Measurements from ENCODE around the gene VASH1. TPM values are rescaled to one million over a fixed set of nuclear protein-coding genes. Genes with fewer than 3 reads are reported as not detected.

The VASH1 gene
- total RNA-seq, 1 experiment from 2014 or later = 5.2 TPM

GRCh38 chr14:76782115-76782884 is 21.0 kb downstream of the VASH1 start:
- ATAC-seq (no peak), DNase-seq (ENCODE audit: low read depth, low spot score) (no peak)
- Histone ChIP-seq H3K4me3 (ENCODE audit: low read depth in 2 of 2, low read length in 2 of 2) (no peak overlapping the region), H3K9me3 (ENCODE audit: control insufficient read depth, insufficient read depth, low read depth, low read length) (no peaks in the 10 kb centered on the region), H3K36me3 (ENCODE audit: control insufficient read depth, insufficient read depth, low read length) (no peaks in the 10 kb centered on the region; the same call in 1 of the 2 replicates), H3K27ac (ENCODE audit: low read length) (no peak overlapping the region), H3K27me3 (ENCODE audit: control insufficient read depth, insufficient read depth, low read length) (no peaks in the 10 kb centered on the region), H3K4me1 (ENCODE audit: control insufficient read depth, insufficient read depth, low read length) (no peaks in the 10 kb centered on the region)
- in situ Hi-C loops (cut with HindIII; ENCODE audit: low pct_unique_long_range_greater_than_20kb, low sequenced_read_pairs) (no loop called here), intact Hi-C loops (cut with micrococcal nuclease; ENCODE audit: unreplicated experiment) (no loop called here)
- ChIA-PET POLR2A (no interaction called here), CTCF (no interaction called here)
- TF ChIP-seq TCF7L2 (IDR thresholded peaks at IDR 0.05; ENCODE audit: low read depth, low read length) = no peak
- no peak for TF ChIP-seq SIN3A (IDR thresholded peaks at IDR 0.05; ENCODE audit: borderline replicate concordance, insufficient read depth, low read depth, low read length)
- no peak for TF ChIP-seq CTCF (IDR thresholded peaks at IDR 0.05)
- no peak for TF ChIP-seq POLR2AphosphoS5 (IDR thresholded peaks at IDR 0.05; ENCODE audit: low read depth, low read length)
- no peak for TF ChIP-seq REST (IDR thresholded peaks at IDR 0.05; ENCODE audit: insufficient read depth in 1 of 2, low read depth in 2 of 2, low read length in 1 of 2)
- no TSS peak for BruUV-seq (replicated peaks)

- ChIA-PET POLR2A (no interaction called here), CTCF (no interaction called here)
- Histone ChIP-seq H3K4me1 (ENCODE audit: control insufficient read depth, insufficient read depth, low read length) (no peaks in the 10 kb centered on the region), H3K9me3 (ENCODE audit: control insufficient read depth, insufficient read depth, low read depth, low read length) (no peaks in the 10 kb centered on the region), H3K36me3 (ENCODE audit: control insufficient read depth, insufficient read depth, low read length) (no peaks in the 10 kb centered on the region; the same call in none of the 2 replicates), H3K4me3 (ENCODE audit: low read depth in 2 of 2, low read length in 2 of 2) (no peak overlapping the region), H3K27me3 (ENCODE audit: control insufficient read depth, insufficient read depth, low read length) (no peaks in the 10 kb centered on the region), H3K27ac (ENCODE audit: low read length) (no peak overlapping the region)
- intact Hi-C loops (cut with micrococcal nuclease; ENCODE audit: unreplicated experiment) = no loop called here
- in situ Hi-C loops (cut with HindIII; ENCODE audit: low pct_unique_long_range_greater_than_20kb, low sequenced_read_pairs) = no loop called here
- TF ChIP-seq CTCF (IDR thresholded peaks at IDR 0.05) = no peak
- no peak for TF ChIP-seq REST (IDR thresholded peaks at IDR 0.05; ENCODE audit: insufficient read depth in 1 of 2, low read depth in 2 of 2, low read length in 1 of 2)
- TF ChIP-seq SIN3A (IDR thresholded peaks at IDR 0.05; ENCODE audit: borderline replicate concordance, insufficient read depth, low read depth, low read length) = no peak
- no peak for TF ChIP-seq POLR2AphosphoS5 (IDR thresholded peaks at IDR 0.05; ENCODE audit: low read depth, low read length)
- no peak for TF ChIP-seq TCF7L2 (IDR thresholded peaks at IDR 0.05; ENCODE audit: low read depth, low read length)
- no TSS peak for BruUV-seq (replicated peaks)
- DNase-seq (ENCODE audit: low read depth, low spot score) = no peak
- ATAC-seq = no peak
Observed at GRCh38 chr14:76782885-76783566, 21.8 kb downstream of the VASH1 start.
